GM15510 (cell line): ENCODE measurements around the gene CDON.

Source experiments
- POLR2A ChIP-seq: IDR thresholded peaks from 3 replicates; pipeline ENCODE4 v1.6.1; 2011; ENCODE audit warnings: borderline replicate concordance; ENCODE audit not compliant: insufficient read length; ENCODE audit errors: extremely low read depth

Gene CDON

DNA sequence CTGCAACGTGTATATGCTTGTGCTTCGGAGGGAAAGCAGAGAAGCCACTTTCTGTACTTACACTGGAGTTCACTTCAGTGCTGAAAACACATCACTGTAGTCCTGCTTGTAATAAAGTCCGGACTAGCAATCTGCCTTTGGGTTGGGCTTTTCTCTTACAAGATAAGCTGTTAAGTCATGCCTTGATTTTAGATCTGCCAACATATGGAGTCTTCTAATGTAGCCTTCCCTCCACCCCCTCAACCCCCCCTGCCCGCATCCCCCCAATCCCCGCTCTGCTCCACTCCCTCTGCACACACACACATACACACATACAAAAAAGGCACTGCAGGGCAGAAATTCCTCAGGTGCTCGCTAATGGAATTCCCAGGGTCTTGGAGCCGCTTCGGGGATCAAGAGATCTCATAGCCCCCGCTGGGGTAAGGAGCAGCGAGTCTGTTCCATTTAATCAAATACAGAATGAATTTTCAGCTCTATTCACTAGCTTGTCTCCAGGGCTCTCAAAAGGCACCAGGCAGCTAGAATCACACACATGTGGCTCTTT is 3.4 kb downstream of the CDON start:
- no peak for TF ChIP-seq POLR2A

DNA sequence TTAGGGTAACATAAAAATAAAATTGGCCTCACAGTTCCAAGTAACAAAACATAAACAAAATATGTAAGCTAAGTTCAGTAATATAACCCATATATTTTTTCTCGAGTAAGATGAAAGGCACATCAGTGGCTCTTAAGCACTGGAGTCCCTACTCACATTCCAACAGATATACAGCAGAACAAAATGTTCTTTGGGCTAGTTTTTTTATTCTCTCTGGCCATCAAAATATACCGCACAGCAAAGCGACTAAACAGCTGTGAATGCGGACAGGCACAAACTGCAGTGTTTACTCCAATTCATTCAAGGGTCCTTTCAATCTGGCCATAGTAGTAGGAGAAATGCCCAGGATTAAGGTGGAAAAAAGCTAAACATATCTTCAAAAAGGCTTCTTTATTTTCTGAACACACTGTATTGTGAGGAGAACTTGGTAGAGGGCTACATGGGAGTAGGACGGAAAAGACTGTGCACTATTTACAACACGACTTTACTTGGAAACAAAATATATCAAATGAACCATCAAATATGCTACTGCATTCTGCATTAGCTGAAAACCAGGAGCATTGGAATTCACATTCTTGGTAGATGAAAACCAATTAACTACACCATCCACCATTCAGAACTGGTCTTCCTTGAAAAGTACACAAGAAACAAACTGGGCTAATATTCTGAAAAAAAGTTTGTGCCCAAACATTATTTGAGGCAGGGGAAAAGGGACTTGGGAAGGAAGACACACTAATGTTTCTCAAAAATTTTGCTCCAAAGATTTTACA is 4.4 kb downstream of the CDON start:
- TF ChIP-seq POLR2A: no peak

DNA sequence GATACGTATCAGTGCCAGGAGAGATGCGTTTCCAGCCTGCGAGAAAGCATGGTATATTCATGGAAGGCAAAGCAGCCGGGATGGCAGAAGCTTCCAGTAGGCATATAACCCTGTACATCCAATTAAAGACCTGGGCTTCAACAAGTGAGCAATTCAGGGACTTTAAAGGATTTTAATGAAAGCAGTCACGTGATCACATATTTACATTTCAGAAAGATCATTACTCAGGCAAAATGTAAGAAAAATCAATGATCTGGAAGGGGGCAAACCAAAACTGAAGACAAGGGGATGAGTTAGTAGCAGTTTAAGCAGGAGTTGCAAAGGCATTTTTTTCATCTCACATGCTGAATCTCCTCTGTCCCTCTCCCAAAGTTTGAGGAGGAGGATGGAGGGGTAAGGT is 7.8 kb downstream of the CDON start:
- TF ChIP-seq POLR2A: no peak

DNA sequence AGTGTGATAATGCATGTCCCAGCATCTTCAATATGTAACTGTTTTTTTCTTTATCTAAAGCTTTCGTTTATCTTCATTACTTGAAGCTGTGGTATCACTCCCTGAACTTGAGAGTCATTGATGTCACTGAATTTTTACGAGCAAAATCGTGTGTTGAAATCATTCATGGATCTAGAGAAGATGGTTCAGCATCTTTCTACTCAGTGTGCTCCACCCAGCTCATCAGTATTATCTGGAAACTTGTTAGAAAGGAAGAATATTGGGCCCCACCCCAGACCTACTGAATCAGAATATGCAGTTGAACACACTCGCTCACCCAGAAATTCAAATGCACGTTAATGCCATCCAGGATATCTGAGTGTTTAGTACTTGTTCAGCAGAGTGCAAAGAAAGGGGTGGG is 8.3 kb downstream of the CDON start:
- TF ChIP-seq POLR2A: no peak

DNA sequence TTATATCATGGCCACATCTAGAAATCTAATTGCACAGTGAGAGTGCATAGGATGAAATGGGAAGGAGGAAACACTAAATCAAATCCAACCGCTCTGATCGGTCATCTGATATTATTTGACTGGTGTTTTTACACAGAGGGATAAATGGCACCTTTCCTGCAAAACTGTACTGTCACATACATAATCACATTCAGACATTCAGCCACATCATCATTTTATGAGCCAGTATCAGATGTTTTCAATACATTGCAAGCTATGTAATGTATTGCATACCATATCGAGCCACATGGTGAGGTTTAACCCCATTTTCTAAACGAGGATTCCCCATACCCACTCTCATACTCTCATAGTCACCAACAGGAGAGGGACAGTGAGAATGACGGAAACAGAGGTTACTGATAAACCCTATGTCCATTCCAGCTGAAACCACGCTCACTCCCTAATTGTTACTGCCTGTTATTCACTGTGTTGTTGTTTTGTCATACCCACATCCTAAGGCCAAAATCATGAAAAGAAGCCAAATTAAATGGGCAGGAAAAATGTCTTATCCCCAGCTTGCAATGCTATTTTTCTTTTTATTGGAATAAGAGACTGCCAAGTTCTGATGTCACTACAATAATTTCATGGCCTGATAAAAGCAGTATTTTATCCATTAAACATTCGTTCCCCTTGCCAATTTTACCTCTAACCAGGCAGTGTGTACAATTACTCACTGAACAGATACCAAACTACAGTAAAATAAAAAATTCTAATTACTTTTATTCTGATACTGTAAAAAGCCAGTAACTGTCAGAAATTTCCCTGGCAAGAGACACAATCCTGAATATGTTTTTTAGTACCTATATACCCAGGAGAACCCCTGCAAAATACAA is 9.0 kb downstream of the CDON start:
- no peak for TF ChIP-seq POLR2A

DNA sequence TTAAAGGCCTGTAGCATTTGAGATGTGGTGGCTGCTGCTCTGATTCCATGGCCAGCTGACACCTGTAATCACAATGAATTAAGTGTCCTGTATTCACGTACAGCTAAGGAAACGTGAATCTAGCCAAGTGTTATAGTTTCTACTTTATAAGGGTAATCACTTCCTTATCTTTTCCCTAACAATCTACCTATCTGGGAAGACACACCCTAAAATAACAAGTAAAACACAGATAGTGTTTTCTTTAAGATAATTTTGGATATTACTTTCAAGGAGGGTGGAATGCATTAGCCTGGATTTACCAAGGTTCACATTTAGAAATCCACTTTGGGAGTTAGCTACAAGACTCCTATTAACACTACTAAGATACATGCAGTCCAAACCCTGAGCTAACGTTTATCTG is 11.5 kb downstream of the CDON start:
- no peak for TF ChIP-seq POLR2A

DNA sequence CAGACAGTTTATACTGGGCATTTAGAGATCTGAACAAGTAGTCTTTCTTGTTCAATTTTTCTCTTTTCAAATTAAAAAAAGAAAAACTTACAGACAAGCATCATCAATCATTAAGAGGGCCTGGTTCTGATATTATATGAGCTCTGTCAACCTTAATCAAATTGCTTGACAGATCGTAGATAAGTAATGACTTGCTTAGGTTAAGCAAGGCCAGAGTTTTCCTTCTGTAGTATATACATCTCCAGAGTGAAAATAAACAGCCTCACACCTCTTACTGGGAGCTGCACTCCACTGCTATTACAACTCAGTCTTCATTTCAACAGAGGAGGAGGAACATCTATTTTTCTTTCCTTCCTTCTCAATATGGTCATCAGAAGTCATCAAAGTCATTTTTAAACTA is 13.5 kb downstream of the CDON start:
- TF ChIP-seq POLR2A: no peak

DNA sequence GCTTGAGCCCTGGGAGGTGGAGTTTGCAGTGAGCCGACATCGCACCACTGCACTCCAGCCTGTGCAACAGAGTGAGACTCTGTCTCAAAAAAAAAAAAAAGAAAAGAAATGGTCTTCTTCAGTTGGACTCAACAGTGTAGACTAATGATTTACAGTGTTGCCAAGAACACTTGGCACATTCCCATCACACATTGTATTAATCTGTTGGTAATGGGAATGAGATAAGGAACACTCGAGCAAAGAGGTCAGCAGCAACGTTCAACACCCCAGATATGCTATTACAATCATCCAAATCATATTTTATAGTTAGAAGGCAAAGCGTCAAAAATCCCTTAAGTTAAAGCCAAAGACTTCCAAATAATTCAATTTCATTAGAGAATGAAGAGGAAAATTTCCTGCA is 14.5 kb downstream of the CDON start:
- TF ChIP-seq POLR2A: no peak

DNA sequence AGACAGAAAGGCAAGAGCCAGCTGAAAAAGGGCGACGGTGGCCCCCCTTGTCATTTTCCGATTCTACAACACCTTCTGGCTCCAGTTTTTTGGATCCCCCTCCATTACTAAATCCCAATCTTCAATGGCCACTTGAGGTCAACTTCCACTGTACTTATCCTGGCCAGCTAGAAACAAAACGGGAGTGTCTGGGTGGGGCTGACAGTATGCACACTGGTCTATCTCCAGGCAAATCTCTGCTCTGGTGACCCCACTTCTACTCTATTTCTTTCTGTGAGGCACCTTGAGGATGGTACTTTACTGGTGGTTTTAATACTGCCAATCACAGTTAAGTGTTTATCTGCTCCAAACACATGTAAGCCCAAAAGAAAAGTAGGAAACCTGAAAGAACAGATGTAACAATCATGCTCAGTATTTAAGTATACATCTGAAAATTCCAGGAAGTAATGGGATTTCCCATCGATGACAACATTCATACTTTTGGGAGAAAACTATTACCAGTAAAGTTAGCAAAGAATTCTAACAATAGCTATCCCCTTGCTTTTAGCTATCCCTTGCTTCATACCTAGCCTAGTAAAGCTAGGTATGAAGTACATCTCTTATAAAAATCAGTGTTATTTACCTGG is 16.0 kb downstream of the CDON start:
- TF ChIP-seq POLR2A: no peak

DNA sequence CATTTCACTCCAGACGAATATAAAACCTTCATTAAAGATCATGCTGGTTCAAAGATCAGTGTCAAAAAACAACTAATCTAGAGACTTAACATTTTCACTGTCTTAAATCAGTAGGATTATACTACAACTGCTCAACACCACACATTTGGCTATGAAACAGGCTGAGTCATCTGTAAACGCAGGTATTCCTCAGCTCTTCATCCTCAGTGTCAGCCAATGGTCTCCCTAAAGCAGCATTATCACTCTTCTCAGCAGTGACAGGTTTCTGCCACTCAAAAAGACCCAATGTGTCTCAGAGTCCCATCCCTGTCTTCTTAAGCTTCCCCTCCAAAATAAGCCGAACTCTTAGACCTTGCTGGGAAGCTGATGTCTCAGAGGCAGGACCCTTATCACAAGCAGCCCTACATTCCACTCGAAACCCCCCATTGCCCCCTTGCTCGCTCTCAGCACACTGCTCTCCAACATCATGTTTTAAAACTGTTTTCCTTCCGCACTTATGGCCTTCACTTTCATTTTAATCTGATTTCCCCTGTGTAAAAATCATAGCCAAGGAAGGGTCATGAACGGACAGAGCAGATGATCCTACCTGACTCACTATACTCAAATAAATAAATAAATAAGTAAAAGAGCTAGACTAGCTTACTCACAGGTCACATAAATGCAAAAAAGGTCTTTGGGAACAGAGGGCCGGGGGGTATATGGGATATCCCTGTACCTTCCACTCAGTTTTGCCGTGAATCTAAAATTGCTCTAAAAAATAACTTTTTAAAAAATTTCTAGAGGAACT is 23.0 kb downstream of the CDON start:
- no peak for TF ChIP-seq POLR2A

DNA sequence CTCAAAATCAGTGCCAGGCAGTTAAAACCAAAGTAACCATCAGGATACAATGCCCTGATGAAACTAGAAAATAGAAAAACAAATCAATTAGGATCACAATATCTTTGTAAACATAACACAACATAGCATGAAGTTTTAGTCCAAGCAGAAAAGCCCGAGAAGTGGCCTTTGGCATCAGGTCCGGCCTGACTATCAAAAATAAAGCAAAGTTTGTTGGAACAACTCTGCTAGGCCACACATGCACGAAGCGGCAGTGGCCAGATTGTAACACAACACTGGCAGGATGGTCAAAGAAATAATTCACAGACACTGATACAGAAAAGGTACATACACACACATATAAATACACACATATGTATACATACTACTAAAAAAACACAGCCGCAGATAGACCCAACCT is 26.9 kb downstream of the CDON start:
- TF ChIP-seq POLR2A: no peak

DNA sequence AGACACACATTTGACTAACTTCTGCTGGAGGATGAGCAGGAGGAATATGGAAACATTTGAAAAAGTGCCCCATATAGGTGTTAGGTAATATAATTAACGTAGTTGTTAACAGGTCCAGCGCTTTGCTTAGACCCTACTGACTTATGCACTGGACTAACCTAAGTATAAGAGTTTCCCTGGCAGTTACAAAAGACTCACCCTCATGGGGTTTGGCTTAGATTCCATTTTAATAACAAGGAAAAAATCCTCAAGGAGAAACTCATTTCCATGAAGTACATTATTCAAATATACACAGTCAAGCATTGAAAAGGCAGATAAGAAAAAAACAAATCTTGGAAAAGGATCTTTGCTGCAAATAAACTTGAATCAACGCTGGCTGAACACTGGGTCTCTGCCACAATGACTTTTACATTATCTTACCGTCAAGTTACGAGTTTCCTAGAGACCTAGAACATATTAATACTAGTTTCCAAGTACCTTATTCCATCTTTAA is 27.7 kb downstream of the CDON start:
- no peak for TF ChIP-seq POLR2A

DNA sequence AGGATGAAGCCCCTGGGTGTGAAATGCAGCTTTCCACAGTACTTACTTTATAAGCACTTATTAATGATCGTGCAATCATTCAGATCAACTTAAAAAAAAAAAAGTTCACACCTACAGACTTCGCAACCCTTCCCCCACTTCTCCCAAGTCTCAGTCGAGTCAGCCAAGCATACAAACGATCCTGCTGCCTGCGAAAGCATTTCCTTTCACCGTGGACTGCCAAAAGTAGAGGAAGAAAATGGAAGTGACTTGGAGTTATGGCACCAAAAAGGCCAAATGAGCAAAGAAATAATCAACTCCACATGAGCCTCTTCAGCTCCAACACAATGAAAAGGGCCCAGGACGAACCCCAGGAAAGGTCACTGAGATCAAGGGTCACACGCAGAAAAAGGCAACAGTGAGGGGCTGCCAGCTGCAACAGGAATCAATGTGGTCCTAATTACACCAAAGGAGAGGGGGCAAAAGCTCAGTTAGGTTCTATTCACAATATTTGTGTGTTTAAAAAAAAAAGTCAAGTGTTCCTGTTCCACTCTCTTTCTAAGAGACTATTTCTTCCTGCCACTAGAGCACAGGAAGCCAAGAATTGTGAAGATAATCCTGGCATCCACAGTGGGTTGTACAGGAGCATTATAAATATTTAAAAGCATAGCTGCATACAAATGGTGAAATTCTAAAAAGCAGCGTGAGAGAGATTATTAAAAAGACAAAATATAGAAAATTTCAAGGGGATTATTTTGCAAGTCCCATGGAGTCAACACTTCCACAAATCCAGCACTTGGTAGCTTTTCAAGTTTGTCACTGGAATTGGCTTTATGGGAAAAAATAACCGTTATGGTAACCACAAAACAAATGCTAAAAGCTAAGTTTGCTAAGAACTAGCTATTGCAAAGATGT is 28.4 kb downstream of the CDON start:
- no peak for TF ChIP-seq POLR2A

DNA sequence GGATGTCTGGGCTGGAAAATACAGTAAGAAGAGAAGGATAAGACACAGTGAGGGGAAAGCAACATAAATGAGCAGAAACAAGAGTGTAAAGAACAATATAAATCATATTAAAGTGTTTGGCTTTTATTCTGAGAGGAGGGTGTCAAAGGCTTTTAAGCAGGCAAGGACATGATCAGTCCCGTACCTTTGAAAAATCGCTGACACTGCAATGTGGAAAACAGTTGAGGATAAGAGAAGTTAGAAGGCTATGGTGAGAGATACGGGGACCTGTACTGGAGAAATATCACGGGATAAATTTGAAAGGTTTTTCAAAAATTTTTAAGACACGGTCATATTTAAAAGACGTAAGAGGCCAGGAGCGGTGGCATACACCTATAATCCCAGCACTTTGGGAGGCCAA is 30.3 kb downstream of the CDON start:
- TF ChIP-seq POLR2A: no peak

DNA sequence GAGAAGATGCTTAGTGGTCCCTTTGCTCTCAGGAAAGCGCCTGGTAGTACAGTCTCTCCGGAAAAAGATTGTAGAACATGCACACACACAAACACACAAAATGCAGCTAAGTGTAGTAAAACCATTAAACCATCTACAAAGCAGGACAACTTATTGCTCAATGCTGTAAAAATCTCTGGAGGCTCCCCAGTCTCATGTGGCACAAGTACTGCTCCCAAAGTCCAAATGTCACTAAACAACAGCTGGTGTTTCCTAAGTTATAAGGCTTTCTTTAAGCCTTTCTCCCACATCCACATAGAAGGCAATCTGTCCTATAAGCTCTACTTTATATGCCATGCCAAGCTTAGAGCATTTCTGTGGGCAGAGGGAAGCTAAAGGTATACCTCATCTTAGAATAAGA is 32.9 kb downstream of the CDON start:
- no peak for TF ChIP-seq POLR2A
